ENCODE data around the gene ANKS6.

- TF ChIP-seq POLR2AphosphoS5 (IDR thresholded peaks at IDR 0.05) (no peak), CTCF (IDR thresholded peaks at IDR 0.05) (no peak), EP300 (IDR thresholded peaks at IDR 0.05; ENCODE audit: low read depth) (no peak), POLR2A (IDR thresholded peaks at IDR 0.05) (no peak)
These were observed 74.7 kb downstream of the ANKS6 start for GRCh38 chr9:98721643-98722042.

All from transverse colon (tissue), 4 donors.